H1 (cell line): Measurements from ENCODE around the gene HOXC5. TPM values are rescaled to one million over a fixed set of nuclear protein-coding genes. Genes with fewer than 3 reads are reported as not detected.

Experiments
- CBX8 ChIP-seq: fragments of 300-800, 300-1000 bp; sonication (generic); IDR thresholded peaks from 2 replicates; pipeline ENCODE4 v1.7.1; 2016; ENCODE audit warnings: low read depth, low read length, borderline replicate concordance
- JUND ChIP-seq: IDR thresholded peaks from 2 replicates; pipeline ENCODE4 v1.6.1; 2011; ENCODE audit warnings: mild to moderate bottlenecking, improper control_type of control experiment, low read length
- KDM5A ChIP-seq: fragments of 200-600 bp; IDR thresholded peaks from 2 replicates; pipeline ENCODE4 v1.7.1; 2012; ENCODE audit warnings: mild to moderate bottlenecking, low read length, inconsistent platforms, mixed read lengths
- POLR2A ChIP-seq, 2 experiments: IDR thresholded peaks; 1 replicate in 1 of 2; 2 replicates in 1 of 2; pipeline ENCODE4 v1.6.1; 2011; ENCODE audit warnings: low read depth in 2 of 2, low read length in 2 of 2, mild to moderate bottlenecking in 2 of 2; ENCODE audit errors: control extremely low read depth in 1 of 2
- POLR2AphosphoS5 ChIP-seq: IDR thresholded peaks from 2 replicates; pipeline ENCODE4 v1.6.1; 2011; ENCODE audit warnings: low read depth, low read length
- RBBP5 ChIP-seq: IDR thresholded peaks from 2 replicates; pipeline ENCODE4 v1.7.1; 2012; ENCODE audit warnings: low read depth, mild to moderate bottlenecking, inconsistent platforms, low read length, moderate library complexity, borderline replicate concordance
- RNF2 ChIP-seq: fragments of 200-900, 300-1000 bp; sonication (generic); IDR thresholded peaks from 2 replicates; pipeline ENCODE4 v1.7.1; 2016; ENCODE audit warnings: borderline replicate concordance, low read depth, mild to moderate bottlenecking, antibody characterized with exemption, low read length; ENCODE audit not compliant: poor library complexity, severe bottlenecking; ENCODE audit errors: missing control alignments
- SUZ12 ChIP-seq: fragments of 200-600 bp; sonication (generic); IDR thresholded peaks from 2 replicates; pipeline ENCODE4 v1.6.1; 2012; ENCODE audit warnings: mild to moderate bottlenecking, inconsistent platforms, low read length, moderate library complexity, mixed read lengths
- YY1 ChIP-seq: IDR thresholded peaks from 2 replicates; pipeline ENCODE4 v1.6.1; 2011; ENCODE audit warnings: low read depth, mild to moderate bottlenecking, low read length
- polyA plus RNA-seq, 7 experiments: library from polyadenylated mRNA; depleted of rRNA in 3 of 7; stranded (reverse) in 5 of 7; unstranded in 2 of 7; fragments of >200 nt in 5 of 7; fragments of 200-250 nt in 2 of 7; gene quantifications; 1 replicate in 5 of 7; 2 replicates in 1 of 7; 4 replicates in 1 of 7; pipeline versions ENCODE4 v1.2.1 to v1.2.3, GENCODE V29; 2011 to 2013; ENCODE audit warnings: missing spikeins in 2 of 7, mixed read lengths in 2 of 7
- total RNA-seq: library from RNA; stranded (reverse); fragmentation: NEBNext Ultra II Directional; extraction: Animal tissue kit (Norgen Biotek cat#: 25700); gene quantifications from 2 replicates; pipeline ENCODE4 v1.2.1, GENCODE V29; 2021
- TF ChIP-seq, protein P1 (sequence below): IDR thresholded peaks from 2 replicates; pipeline ENCODE4 v1.6.1; 2012; ENCODE audit warnings: inconsistent platforms

Gene HOXC5
- total and polyA plus RNA-seq, 2 of the 8 experiments (the other 6 are each of a cell fraction or from before 2014, with no cell fraction given): not detected

DNA sequence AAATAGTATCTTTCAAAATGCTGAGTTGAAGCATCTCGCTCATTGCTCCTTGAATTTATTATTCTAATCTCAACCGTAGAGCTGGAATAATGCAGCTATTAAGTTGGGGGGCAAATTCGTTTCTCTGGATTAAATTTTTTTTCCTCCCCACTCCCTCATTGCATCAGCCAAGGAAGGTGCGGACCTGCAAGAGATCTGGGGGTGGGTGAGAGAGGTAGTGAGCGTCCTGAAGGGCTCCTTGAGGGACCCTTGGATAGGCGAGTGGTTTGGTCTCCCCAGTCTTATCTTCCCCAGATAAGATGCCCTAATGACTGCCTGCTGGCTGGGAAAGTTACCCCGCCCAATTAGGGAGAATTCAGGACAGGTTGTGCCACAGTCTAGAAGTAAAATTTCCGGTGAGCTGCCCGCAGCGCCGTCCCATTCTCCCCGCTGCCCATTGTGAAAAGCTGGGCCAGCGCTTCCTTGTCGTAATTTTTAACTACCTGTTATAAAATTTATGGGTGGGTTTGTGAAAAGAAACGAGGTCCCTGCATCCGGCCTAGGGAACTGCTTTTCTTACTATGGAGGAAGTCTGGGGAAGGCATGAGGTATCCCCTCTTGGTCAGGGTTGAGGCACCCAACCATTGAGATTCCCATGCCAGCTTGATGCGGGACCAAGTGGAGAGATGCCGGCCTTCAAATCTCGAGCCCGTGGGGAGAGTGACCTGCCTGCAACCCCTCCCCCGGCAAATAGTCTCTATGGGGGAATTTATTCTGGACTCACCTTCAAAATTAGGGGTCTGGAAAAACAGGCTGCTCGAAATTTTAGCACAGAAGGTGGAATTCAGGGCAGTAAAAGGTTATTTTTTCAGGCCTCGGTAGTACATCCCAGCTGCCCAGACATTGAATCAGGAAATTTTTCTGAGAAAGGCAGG, 17.6 kb upstream of the HOXC5 start (continued):
- TF ChIP-seq RBBP5 (no peak), SUZ12 (peak; percentile 74), YY1 (no peak), POLR2AphosphoS5 (no peak), JUND (no peak), POLR2A (IDR thresholded peaks at IDR 0.05; ENCODE audit: control extremely low read depth in 1 of 2, low read depth in 2 of 2, low read length in 2 of 2) (no peak), CBX8 (peak; percentile 69; the same call in 1 of the 2 replicates), RNF2 (peak; percentile 86), KDM5A (no peak)
- TF ChIP-seq, protein P1, sequence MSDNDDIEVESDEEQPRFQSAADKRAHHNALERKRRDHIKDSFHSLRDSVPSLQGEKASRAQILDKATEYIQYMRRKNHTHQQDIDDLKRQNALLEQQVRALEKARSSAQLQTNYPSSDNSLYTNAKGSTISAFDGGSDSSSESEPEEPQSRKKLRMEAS: no peak
